HG03457 (cell line): ENCODE measurements around the gene NR5A2.

Experiments used
- ATAC-seq: cut with Tn5 transposase; IDR thresholded peaks from one replicate; pipeline ENCODE4 v1.9.1; 2021; ENCODE audit warnings: moderate number of reproducible peaks; ENCODE audit not compliant: unreplicated experiment

Gene NR5A2

GRCh38 chr1:200062143-200062542 is 34.6 kb downstream of the NR5A2 start:
- ATAC-seq = no peak

DNA sequence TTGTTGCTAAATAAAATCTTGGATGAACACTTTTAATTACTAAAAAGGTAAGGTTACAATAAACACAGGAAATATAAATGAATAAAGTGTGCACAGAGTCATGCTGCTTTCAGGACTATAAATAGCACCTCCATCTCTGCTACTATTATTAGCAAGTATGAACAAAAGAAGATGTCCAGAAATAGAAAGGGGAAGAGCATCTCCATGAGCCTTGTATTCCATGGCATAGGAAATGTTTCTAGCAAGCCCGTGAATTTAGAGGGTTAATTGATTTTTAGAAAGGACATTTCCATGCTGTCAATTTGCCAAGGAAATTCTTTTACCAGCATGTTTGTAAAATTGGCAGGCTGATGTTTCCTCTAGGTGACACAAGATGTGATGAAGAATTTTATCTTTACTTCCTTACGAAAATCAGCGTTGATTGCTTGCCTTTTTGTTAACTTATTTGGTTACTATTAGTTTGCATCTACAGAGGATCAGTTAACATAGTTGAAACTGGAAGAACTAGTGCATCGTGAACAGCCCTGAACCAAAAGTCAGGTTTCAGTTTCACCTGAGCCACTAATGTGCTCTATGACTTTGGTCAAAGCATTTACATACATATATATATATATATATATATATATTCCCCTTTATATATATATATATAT is 45.3 kb downstream of the NR5A2 start:
- peak; percentile 93 for ATAC-seq

- peak; percentile 23 for ATAC-seq
These were observed 45.8 kb downstream of the NR5A2 start for GRCh38 chr1:200073286-200073637.

DNA sequence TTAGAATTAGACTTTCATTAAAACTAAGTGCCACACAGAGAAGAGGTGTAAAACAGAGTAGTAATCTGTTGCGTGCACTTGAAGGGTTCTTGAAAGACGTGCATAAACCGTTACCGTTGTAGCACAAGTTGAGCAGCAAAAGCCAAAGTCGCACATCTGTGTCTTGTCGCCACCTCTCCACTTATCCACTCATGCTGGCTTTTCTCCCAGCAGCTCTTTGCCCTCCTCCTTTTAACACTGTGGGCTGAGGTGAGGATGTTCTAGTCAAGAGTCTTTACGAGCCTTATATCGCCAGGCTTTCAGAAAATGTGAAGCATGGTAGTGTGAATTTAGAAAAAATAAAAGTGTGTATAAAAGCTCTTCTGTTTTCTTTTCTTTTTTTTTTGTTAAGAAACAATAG is 48.0 kb downstream of the NR5A2 start:
- no peak for ATAC-seq

GRCh38 chr1:200075938-200076546 is 48.5 kb downstream of the NR5A2 start:
- ATAC-seq = no peak

GRCh38 chr1:200079232-200079940 is 51.9 kb downstream of the NR5A2 start:
- no peak for ATAC-seq

- ATAC-seq = no peak
These were observed 53.9 kb downstream of the NR5A2 start for GRCh38 chr1:200081151-200081968.

DNA sequence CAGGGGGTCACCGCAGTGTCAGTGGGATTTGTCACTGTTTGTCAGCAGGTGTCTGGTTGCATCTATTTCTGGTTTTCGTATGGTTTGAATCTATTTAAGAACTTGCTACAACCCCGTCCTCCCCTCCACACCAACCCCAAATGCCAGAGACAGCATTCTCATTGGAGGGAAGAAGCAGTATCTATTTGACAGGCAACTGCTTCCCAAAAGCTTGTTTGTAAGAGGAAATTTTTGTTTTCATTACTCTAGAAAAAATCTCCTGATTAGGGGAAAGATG is 54.4 kb downstream of the NR5A2 start:
- no peak for ATAC-seq

GRCh38 chr1:200082329-200082728 is 54.8 kb downstream of the NR5A2 start:
- no peak for ATAC-seq

DNA sequence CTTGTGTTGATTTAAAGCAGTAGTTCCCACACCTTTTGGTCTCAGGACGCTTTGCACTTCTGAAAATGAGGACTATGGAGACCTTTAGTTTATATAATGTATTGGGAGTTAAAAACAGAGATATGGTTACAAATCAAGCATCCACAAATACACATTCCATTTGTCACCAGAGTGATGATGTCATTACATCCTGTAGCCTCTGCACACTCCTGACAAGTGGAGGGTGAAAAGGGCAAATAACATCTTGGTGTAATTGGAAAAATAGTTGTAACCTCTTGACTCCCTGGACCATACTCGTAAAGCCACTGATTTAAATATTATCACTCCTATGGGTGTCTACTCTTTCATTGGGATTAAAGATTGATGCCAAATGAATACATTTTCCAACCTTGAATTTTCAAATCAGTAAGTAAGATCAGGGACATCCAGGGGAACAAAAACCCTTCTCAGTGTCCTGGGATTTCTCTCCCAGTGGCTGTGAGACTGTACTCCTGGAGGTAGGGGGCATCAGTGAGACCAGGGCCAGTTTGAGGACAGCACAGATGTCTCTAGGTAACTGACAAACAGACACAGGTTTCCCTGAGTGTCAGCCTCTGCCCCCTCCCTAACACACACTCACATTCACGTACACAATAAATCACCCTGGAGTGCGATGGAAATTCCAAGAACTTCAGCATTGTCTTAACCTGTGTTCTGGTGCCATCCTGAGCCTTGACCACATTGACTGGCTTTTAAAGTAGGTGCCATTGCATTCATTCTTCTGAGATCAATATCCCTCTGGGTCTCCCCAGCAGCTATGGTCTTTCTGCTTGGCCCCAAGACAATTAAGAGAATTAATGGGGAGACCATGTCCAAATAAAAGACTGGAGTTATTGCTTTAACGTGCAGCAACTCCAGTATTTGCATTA is 63.0 kb downstream of the NR5A2 start:
- ATAC-seq = no peak

DNA sequence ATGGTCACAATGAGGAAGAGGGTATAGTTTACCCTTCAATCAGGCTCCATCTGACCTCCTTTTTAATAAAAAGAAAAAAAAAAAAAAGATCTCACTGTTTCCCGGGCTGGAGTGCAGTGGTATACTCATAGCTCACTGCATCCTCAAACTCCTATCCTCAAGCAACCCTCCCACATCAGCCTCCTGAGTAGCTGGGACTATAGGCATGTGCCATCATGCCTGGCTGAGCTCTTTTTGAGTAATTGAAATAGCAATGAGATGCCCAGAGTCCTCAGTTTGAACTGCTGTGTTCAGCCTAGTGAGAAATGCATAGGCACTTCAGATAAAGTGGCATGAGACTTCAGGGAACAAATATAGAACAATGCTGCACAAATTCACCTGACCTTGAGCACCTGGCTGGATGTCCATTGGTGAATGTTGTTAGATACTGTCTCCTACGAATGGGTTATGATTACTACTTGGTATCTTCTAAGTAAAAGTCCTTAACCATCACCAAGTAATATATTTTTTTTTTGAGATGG is 67.6 kb downstream of the NR5A2 start:
- ATAC-seq = no peak

DNA sequence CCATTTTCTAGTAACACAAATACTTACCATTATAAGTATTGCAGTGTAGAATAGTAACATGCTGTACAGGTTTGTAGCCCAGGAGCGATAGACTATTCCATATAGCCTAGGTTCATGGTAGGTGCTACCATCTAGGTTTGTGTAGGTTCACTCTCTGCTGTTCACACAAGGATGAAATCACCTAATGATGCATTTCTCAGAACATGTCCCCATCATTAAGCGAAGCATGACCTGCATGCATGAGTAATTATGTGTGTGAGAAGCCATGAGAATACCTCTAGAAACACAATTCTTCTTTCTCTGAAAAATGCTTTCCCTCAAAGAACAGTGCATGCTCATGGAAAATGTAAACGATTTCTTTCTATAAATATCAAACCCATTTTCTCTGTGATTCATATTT is 69.3 kb downstream of the NR5A2 start:
- ATAC-seq = no peak

DNA sequence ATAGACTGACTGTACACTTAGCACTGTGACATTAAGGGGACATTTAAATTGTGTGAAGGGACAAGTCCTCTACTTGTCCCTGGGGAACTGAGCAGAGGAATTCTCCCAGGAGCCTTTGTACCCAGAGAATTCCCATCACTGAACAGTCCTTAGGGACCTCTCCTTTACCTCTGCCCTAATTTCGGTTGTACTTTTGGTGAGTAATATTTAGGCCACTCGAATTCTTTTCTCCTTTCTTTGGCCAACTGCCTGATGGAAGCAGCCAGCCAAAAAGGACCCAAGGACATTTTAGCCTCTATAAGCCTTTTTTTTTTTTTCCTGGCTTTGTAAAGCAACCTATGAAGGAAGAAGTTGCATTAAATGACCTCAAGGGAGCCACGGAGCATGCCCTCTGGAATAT is 71.5 kb downstream of the NR5A2 start:
- ATAC-seq = no peak

DNA sequence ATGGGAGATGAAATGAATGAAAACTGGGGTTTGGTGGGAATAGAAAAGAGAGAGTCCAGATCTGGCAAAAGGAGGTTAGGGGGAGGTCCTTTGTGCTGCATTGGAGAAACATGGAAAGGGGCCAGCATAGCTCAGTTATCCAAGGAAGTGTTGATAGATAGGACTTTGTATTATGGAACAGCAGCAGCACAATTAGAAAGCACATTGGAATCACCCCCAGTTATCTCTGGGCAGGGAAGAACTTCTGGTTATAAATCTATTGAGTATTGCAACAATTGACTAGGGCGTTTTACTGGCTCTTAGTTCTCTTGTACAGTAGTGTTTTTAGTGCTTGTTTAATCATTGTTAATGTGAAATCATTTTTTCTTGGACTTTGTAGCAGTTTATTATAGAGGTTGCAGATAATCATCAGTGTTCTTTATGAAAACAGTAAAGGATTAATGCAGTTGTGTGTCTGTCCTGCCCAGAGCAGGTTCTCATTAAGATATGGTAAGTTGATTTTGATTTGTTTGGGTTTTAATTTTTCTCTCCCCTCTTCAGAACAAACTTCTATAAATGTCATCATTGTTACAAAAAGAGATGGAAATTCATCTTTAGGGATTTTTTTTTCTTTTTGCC is 76.6 kb downstream of the NR5A2 start:
- no peak for ATAC-seq

DNA sequence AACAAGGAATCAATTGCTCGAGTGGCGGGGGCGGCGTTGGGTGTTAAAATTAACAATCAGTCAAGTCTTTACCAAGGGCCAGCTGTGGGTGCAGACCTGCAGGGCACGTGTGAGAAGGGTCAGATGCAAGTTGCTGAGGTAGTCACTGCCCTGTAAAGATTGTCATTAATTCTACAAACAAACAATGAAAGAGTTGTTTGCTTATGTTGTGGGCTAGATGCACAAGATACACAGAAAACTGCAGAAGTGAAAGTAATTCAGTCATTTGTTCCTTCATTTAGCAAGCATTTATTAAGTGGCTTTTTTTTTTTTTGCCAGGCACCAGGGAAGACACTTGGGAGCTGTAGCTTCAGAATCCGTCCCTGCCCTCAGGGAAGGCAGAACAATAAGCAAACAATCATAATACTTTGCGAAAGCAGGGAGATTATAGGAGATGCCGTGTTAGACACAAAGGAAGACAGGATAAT is 79.5 kb downstream of the NR5A2 start:
- no peak for ATAC-seq

DNA sequence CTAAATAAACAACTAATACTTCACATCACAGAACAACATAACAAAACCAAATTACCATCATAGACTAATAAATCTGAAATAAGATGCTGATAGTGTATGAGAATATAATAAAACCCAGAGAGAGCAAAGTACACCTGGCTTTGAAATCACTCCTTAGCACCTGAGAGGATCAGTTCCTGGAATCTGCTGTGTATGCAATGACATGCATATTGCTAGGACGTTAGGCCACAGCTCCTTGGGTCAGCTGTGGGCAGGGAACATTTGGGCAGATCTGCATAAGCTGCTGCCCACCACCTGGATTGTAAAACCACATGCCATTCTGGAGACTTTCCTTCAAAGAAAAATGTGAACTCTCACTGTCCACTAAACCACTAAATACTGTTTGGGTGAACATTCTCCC is 81.1 kb downstream of the NR5A2 start:
- ATAC-seq = no peak

GRCh38 chr1:200112290-200112689 is 84.8 kb downstream of the NR5A2 start:
- ATAC-seq = no peak

DNA sequence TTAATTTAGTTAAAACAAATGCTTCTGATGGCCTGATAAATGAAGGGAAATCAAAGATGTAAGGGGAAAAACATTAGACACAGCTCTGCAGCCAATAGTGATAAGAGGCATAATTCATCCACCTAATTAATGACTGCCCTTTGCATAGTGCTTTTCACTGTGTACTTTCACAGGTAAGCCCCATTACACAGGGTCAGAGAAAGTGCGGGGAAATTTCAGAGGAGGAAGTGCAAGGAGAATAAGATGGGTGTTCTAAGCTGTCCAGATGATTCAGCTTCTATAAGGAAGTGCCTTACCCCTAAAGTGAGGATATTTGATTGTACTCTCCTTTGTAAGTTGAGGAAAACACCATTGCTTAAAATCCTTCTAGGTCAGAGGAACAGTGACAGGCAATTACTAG is 88.0 kb downstream of the NR5A2 start:
- ATAC-seq = no peak

DNA sequence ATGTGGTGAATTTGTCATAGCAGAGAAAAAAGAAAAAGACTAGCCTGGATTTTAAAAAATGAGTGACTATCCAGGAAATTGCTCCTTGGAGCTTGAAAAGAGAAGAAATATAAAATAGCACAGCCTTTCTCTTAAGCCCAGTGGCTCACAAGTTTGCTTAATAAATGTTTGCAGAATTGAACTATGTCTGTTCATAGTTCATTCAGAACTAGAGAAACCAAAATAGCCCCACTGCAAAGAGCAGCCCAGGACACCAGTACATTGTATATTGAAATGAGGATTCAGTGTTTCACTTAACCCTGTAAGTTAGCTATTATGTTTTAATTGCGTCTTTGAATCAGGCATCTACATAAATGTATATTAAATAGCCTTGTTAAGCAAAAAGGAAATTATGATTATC is 88.8 kb downstream of the NR5A2 start:
- no peak for ATAC-seq
